Memory B cell (primary cell): ENCODE measurements around the gene HOXC10.

ENCODE experiments used
- ATAC-seq: fragments of 150-1000 bp; cut with Tn5 transposase; 2 replicates; pipeline ENCODE4 v1.10.0; 2021; ENCODE audit warnings: low read depth, mild to moderate bottlenecking, moderate library complexity
- DNase-seq, 2 donors: peaks; one replicate each; pipeline ENCODE4 v3.0.0; 2022; ENCODE audit warnings: low spot score in 2 of 2
- H3K27ac Mint-ChIP-seq: one replicate; pipeline ENCODE4 v1.8.0; 2022; ENCODE audit warnings: mild to moderate bottlenecking, moderate library complexity, mixed read lengths
- H3K27me3 Mint-ChIP-seq: one replicate; pipeline ENCODE4 v1.8.0; 2022; ENCODE audit warnings: mixed read lengths
- H3K36me3 Mint-ChIP-seq: one replicate; pipeline ENCODE4 v1.8.0; 2022; ENCODE audit warnings: mild to moderate bottlenecking, mixed read lengths
- H3K4me1 Mint-ChIP-seq: one replicate; pipeline ENCODE4 v1.8.0; 2022; ENCODE audit warnings: mixed read lengths
- H3K4me3 Mint-ChIP-seq: one replicate; pipeline ENCODE4 v1.8.0; 2022; ENCODE audit warnings: mild to moderate bottlenecking, moderate library complexity, mixed read lengths
- H3K9me3 Mint-ChIP-seq: one replicate; pipeline ENCODE4 v1.8.0; 2022; ENCODE audit warnings: mixed read lengths

Gene HOXC10

DNA sequence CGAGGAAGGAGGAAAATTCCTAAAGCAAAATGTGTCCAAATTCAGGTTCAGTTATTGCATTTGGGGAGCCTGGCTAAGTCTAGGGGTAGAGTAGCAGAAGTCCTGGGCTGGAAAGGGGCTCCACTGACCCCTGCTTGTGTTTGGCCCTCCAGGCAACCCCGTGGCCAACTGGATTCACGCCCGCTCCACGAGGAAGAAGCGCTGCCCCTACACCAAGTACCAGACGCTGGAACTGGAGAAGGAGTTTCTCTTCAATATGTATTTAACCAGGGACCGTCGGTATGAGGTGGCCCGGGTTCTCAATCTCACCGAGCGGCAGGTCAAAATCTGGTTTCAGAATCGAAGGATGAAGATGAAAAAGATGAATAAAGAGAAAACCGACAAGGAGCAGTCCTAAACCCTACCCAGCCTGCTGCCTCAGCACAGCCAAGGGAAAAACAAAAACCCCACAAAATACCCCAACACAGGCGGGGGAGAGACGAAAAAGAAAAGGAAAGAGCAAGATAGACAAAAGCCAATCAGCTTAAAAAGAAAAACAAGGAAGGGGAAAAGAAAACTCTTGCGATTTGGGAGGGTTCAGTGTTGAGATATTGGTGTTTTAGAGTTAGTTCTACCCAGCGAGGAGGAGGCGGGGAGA lies 17.4 kb downstream of the HOXC10 start:
- Mint-ChIP-seq H3K4me1 (peaks cover 10% of the 10 kb centered on the region), H3K9me3 (no peaks in the 10 kb centered on the region), H3K27me3 (peaks cover 39% of the 10 kb centered on the region), H3K36me3 (no peaks in the 10 kb centered on the region), H3K27ac (no peak overlapping the region), H3K4me3 (no peak overlapping the region)
- ATAC-seq (no peak), DNase-seq (no peak)

DNA sequence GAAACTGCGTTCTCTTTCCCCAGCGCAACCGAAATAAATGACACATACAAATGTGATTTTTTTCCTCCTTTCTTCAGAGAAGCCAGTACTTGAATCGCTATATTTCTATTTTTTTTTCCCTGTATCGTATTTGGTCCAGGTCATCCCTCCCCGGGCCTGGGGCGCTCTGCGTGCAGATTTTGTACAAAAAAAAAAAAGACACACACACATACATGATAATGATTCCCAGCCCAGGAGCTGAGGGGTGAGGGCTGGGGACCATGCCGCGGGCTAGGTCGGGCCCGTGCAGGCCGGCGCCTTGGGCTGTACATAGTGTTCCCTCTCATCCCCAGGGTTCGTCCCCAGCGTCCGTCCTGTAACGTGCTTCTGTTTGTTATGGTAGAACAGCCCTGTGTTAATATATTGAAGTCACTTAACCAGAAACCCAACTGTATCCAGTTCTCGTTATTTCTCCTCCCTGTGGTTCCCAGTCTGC lies 18.0 kb downstream of the HOXC10 start:
- Mint-ChIP-seq H3K9me3 (no peaks in the 10 kb centered on the region), H3K36me3 (no peaks in the 10 kb centered on the region), H3K27ac (no peak overlapping the region), H3K4me3 (no peak overlapping the region), H3K27me3 (peaks cover 40% of the 10 kb centered on the region), H3K4me1 (peaks cover 7% of the 10 kb centered on the region)
- ATAC-seq (no peak), DNase-seq (no peak)

DNA sequence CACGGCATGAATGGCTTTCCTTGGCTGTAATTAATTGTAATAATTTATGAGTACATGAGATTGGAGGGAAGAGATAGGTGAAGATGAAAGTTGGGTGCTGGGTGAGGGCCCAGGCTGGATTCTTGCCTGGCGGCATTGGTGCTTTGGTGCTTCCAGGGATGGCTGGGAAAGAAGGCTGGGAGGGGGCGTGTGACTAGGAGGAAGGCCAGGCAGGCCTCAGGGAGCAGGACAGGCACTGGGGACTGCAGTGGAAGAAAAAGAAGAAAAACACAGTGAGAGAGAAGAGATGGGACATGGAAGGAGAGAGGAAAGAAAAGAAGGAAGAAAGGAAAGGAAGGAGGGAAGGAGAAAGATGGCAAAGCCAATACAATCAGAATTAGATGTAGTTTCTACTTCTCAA lies 18.7 kb downstream of the HOXC10 start:
- no peak overlapping the region for H3K4me3 Mint-ChIP-seq
- H3K27me3 Mint-ChIP-seq, result peaks cover 35% of the 10 kb centered on the region
- no peaks in the 10 kb centered on the region for H3K36me3 Mint-ChIP-seq
- ATAC-seq (no peak), DNase-seq (no peak)
- no peak overlapping the region for H3K27ac Mint-ChIP-seq
- H3K4me1 Mint-ChIP-seq, result peaks cover 7% of the 10 kb centered on the region
- H3K9me3 Mint-ChIP-seq, result no peaks in the 10 kb centered on the region

DNA sequence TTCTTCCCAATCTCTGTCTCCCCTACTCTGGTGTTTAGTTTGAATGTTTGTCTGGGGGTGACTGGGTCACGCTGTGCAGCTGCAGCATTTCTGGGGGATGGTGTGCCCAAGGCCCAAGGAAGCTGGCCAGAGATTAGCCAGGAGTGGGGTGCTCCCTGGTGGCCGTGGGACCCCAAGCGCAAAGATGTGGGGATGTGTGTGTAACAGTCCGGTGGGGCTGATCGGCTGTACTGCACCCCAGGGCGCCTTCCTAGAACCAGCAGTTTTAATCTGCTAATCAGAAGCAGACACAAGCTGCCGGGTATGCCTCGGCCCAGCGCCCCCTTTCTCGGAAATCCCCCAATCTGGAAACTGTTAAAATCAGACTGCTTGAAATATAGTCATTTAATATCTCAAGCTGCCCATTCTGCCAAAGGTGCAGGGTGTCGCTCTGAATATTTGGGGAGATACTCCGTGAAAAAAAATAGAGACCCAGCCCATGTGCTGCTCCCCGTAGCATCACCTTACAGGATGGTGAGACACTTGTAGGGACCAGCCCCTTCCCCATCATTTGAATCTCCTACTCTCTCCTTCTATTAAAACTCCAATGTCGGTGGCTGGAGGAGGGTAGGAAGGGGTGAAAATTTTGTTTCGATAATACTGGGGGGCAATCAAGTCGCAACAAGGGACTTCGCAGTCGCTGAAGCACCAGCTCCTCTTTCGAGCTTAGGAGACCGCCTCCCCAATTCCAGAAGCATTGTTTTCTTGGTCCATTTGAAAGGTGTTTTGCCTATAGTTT lies 19.3 kb downstream of the HOXC10 start:
- H3K27ac Mint-ChIP-seq, result no peak overlapping the region

DNA sequence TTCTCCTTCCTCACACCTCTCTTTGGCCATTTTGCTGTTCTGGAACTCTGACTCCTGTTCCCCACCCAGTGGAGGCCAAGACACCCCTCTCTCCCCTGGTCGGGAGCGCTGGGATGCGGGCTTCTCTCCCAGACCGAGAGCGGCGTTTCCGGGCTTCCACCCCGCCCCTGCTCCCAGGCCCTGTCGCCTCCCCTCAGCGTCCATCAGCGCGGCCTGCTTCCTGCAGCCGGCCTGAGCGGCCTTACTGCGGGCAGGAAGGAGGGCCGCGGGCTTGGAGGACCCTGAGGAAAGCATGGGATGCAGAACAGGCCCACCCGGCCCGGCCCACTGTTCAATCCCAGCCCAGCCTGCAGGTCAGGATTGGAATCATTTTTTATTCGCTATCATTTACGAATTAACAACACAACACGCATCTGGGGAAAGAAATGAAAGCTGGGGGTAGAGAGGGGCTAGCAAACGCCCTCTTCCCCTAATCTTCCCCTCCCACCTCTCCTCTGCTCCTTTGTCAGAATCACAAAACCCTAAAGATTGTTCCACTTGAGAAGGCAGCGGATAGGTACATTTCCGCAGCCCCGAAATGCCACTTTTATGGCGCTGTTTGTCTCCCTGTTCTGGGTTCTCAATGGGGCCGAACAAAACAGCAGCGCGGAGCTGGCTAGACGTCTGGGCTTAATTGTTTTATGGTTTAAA lies 20.0 kb downstream of the HOXC10 start:
- Mint-ChIP-seq H3K36me3 (no peaks in the 10 kb centered on the region), H3K4me3 (no peak overlapping the region), H3K4me1 (peaks cover 13% of the 10 kb centered on the region), H3K27ac (peak overlapping the region; percentile 65), H3K27me3 (peaks cover 42% of the 10 kb centered on the region), H3K9me3 (no peaks in the 10 kb centered on the region)
- ATAC-seq (no peak), DNase-seq (no peak)

More for the DNA sequence above, 19.3 kb downstream of the HOXC10 start:
- H3K4me3 Mint-ChIP-seq, result no peak overlapping the region
- peaks cover 9% of the 10 kb centered on the region for H3K4me1 Mint-ChIP-seq
- H3K27me3 Mint-ChIP-seq, result peaks cover 36% of the 10 kb centered on the region
- ATAC-seq (no peak), DNase-seq (no peak)
- H3K36me3 Mint-ChIP-seq, result no peaks in the 10 kb centered on the region
- H3K9me3 Mint-ChIP-seq, result no peaks in the 10 kb centered on the region

DNA sequence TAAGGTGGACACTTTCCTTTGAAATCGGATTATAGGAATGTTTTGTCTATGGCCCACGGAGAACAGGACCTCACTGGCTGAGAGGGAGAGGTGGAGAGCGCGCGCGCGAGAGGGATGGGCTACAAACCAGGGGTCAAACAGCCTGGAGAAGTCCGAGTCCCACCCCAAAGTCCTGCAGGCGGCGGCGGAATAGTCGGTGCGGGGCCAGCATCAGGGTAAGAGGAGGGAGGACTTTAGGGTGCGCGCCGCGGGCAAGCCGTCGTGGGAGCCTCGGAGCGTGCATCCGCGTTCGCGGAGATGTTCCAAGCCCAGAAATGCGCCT lies 20.5 kb downstream of the HOXC10 start:
- Mint-ChIP-seq H3K4me1 (peaks cover 13% of the 10 kb centered on the region), H3K27ac (peak overlapping the region; percentile 65), H3K4me3 (no peak overlapping the region), H3K27me3 (peaks cover 44% of the 10 kb centered on the region), H3K36me3 (no peaks in the 10 kb centered on the region), H3K9me3 (no peaks in the 10 kb centered on the region)
- ATAC-seq, result no peak
- no peak for DNase-seq

DNA sequence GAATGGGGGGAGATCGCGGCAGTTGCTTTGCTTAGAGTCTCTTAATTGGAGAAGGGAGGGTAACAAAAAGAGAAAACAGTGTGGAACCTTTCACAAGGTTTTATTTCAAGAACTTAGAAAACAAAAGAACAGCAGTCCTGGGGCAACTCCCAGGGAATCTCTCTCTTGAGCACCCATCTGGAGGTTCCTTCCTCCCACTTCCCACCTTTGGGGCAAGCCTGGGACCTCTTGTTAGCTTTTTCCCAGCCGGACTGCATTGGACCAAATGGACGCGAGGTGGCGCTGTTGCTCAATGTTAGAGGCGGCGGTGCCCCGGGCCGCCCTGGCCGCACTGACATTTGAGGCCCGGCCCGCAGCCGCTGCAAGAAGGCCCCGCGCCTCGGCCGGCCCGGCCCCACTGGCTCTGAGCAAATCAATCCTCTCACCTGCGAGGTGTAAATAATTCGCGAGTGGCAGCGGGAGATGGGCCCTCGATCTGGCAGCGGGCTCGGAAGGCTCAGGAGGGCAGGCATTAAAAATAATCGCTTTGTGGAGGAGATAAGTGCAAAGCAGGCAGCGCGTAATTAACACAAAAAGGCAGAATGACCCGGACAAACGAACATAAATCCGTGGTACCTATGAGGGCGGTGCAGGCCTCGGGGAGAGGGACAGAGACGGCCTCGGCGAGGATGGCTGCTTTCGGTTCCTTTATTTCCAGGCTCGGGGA lies 21.1 kb downstream of the HOXC10 start:
- peak; percentile 85 to 94 for DNase-seq
- Mint-ChIP-seq H3K27ac (peak overlapping the region; percentile 65), H3K4me1 (peaks cover 14% of the 10 kb centered on the region), H3K27me3 (peaks cover 45% of the 10 kb centered on the region), H3K4me3 (peak overlapping the region; percentile 81), H3K9me3 (no peaks in the 10 kb centered on the region), H3K36me3 (no peaks in the 10 kb centered on the region)
- ATAC-seq, result peak; percentile 81

DNA sequence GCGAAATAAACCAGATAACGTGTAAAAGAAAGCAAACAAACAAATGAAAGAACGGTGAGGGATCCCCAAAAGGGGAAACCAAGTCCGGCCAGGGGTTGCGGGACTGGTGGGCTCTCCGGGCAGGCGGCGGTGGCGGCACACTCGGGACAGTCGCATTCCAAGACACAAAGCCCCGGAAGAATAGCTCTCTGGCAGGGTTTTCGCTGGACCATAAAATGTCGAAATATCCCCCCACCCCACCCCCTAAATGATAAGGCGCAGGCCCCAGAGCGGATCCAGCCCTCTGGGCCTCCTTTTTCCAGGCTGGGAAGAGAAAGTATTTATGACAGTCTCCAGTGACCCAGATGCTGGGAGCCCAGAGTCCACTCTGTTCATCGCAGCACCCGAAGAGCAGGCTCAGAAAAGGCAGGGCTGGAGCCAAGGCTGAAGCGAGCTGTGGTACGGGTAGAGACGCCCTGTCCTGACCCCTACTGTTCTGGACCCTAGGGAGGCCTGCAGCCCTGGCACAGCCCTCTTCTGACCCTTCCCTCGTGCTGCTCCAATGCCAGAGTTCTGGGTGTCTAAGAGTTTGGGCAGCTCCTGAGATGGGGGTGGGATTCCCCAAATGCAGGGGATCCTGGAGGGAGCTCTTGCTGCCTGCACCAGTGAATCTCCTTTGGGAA lies 21.7 kb downstream of the HOXC10 start:
- peaks cover 45% of the 10 kb centered on the region for H3K27me3 Mint-ChIP-seq
- DNase-seq (no peak), ATAC-seq (no peak)
- peak overlapping the region; percentile 65 for H3K27ac Mint-ChIP-seq
- H3K36me3 Mint-ChIP-seq, result no peaks in the 10 kb centered on the region
- H3K4me1 Mint-ChIP-seq, result peaks cover 19% of the 10 kb centered on the region
- peak overlapping the region; percentile 81 for H3K4me3 Mint-ChIP-seq
- no peaks in the 10 kb centered on the region for H3K9me3 Mint-ChIP-seq

DNA sequence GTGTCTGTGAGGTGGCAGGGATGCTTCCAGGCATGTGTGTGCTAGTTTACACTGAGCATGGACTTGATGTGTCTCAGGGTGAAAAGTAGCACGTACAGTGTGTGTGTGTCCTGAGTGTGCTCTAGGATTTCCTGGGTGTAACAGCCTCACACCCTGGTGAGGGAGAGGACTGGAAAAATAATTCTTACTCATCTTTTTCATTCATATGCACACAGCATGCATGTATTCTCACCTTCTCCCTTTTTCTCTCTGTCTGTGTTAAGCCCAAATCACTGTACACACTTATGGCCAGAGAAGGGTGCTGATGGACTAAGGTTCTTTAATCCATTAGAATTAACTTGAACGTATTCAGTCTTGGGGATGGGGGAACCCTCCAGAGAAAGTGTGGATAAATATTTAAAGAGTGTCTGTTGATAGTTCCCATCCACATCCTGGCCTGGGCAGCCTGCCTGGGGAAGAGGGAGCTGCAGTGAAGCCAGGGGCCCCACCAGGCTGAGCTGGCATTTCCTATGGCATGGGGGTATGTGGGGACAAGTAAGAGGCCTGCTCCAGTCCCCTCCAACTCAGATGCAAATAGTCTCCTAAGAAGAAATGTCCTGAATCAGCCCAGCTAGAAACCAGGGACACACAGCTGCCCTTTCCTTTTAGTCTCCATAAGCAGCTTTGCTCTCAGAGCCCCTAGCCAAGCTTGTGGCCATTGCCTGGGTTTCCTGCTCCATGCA lies 22.8 kb downstream of the HOXC10 start:
- H3K4me1 Mint-ChIP-seq, result peaks cover 17% of the 10 kb centered on the region
- ATAC-seq, result no peak
- no peaks in the 10 kb centered on the region for H3K9me3 Mint-ChIP-seq
- H3K4me3 Mint-ChIP-seq, result no peak overlapping the region
- H3K27ac Mint-ChIP-seq, result no peak overlapping the region
- peaks cover 43% of the 10 kb centered on the region for H3K27me3 Mint-ChIP-seq
- no peaks in the 10 kb centered on the region for H3K36me3 Mint-ChIP-seq
- no peak for DNase-seq

DNA sequence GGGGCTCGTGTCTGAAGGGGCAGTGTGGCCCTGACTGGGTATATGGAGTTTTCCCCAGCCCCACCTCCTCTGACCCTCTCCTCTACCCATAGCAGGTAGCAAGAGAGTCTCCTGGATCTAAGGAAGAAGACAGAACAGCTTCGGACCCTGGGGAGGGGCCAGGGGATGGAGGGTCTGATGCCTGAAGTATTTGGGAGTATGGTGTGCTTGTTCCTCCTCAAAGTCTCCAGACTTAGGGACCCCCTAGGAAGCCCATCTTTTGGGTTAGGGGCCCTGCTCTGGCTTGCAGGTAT lies 23.3 kb downstream of the HOXC10 start:
- Mint-ChIP-seq H3K27ac (no peak overlapping the region), H3K4me1 (peaks cover 17% of the 10 kb centered on the region), H3K36me3 (no peaks in the 10 kb centered on the region), H3K27me3 (peaks cover 46% of the 10 kb centered on the region), H3K4me3 (peak overlapping the region; percentile 25), H3K9me3 (no peaks in the 10 kb centered on the region)
- ATAC-seq, result no peak
- no peak for DNase-seq

DNA sequence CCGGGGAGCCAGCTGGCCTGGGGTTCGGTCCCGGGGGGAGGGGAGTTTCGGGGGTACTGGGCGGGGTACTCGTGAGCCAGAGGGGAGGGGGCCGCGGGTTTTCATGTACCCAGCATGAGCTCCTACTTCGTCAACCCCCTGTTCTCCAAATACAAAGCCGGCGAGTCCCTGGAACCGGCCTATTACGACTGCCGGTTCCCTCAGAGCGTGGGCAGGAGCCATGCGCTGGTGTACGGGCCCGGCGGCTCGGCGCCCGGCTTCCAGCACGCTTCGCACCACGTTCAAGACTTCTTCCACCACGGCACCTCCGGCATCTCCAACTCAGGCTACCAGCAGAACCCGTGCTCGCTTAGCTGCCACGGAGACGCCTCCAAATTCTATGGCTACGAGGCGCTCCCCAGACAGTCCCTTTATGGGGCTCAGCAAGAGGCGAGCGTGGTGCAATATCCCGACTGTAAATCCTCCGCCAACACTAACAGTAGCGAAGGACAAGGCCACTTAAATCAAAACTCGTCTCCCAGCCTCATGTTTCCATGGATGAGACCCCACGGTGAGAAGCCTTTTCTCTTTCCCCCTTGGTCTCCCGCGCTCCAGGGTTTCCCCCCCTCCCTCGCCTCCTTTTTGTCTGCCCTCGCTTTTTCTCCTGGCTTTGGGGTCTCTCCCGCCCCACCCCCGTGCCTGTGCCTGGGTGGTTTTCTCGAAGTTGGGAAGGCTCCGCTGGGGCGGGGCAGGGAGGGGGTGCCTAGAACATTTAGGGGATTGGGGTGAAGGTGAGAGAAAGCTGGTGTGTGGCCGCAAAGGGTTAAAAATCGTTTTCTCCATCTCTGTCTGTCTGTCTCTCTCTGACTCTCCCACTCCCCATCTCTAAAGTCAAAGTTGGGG lies 24.5 kb downstream of the HOXC10 start:
- no peaks in the 10 kb centered on the region for H3K9me3 Mint-ChIP-seq
- ATAC-seq, result no peak
- peak overlapping the region; percentile 73 for H3K27ac Mint-ChIP-seq
- peaks cover 17% of the 10 kb centered on the region for H3K4me1 Mint-ChIP-seq
- peaks cover 44% of the 10 kb centered on the region for H3K27me3 Mint-ChIP-seq
- no peaks in the 10 kb centered on the region for H3K36me3 Mint-ChIP-seq
- peak overlapping the region; percentile 59 for H3K4me3 Mint-ChIP-seq
- DNase-seq, result no peak

DNA sequence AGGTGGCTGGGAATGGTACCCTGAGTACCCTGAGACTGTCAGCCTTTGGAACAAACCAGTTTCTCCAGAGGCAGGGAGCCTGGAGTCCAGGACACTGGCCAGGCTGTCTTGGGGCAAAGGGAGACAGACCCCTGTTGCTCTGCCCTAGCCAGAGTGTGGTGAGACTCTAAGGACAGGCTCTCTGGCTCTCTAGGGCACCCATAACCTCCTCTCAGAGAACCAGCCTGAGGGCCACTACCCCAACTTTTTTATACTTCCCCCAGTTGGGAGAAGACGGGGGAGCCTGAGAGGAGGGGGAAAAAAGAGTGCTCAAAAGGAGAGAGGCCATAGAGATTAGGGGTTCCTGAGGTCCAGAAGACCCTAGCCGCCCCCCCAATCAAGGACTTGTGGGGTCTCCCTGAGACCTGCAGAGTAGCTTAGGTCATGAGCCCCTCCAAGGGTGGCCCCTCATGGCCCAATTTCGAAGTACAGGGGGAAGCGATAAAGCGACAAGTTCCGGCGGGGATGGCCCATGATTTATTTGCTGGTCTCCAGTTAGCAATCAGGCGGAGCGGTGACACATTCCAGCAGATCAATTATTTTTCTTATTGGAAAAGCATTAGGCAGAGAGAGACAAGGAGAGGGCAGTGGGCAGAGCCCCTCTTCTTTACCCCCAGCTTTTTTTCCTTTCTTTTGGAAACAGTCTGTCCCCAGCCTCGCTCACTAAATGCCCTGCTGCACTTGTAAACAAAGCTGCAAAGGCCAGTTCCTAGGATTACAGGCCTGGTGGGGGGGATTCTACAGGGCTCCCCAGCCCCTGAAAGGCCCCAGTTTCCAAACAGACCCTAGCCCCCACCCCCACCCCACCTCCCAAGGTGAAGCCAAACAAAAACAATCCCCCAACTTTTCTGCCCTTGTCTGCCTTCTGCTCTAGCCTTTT lies 25.4 kb downstream of the HOXC10 start:
- no peak overlapping the region for H3K4me3 Mint-ChIP-seq
- H3K27me3 Mint-ChIP-seq, result peaks cover 41% of the 10 kb centered on the region
- H3K36me3 Mint-ChIP-seq, result no peaks in the 10 kb centered on the region

More for the DNA sequence above, 25.4 kb downstream of the HOXC10 start:
- ATAC-seq (no peak), DNase-seq (no peak)
- H3K27ac Mint-ChIP-seq, result peak overlapping the region; percentile 73
- H3K4me1 Mint-ChIP-seq, result peaks cover 17% of the 10 kb centered on the region
- H3K9me3 Mint-ChIP-seq, result no peaks in the 10 kb centered on the region
